ENCODE data around the gene SELENOO.

GRCh38 chr22:50201191-50202129, 649 bp downstream of the SELENOO start:
- TF ChIP-seq CTCF (conservative IDR thresholded peaks at IDR 0.05) (no peak), EZH2 (IDR thresholded peaks at IDR 0.05; ENCODE audit: low read depth) (no peak)

Measured in PC-9 (cell line).